ENCODE measurements around the gene C6orf47. TPM values are rescaled to one million over a fixed set of nuclear protein-coding genes. Genes with fewer than 3 reads are reported as not detected.

C6orf47 gene
- total RNA-seq, 1 donor, result 20.7 TPM

GRCh38 chr6:31636698-31637596 lies 23.6 kb downstream of the C6orf47 start:
- no peak overlapping the region for H3K4me3 ChIP-seq (ENCODE audit: low read depth, low read length)
- TF ChIP-seq CTCF (IDR thresholded peaks at IDR 0.05; ENCODE audit: insufficient read depth, low read depth, low read length), result no peak
- no peak for DNase-seq (ENCODE audit: low read depth)

- H3K4me3 ChIP-seq (ENCODE audit: low read depth, low read length), result no peak overlapping the region
- no peak for DNase-seq (ENCODE audit: low read depth)
- TF ChIP-seq CTCF (IDR thresholded peaks at IDR 0.05; ENCODE audit: insufficient read depth, low read depth, low read length), result no peak
These were observed 25.5 kb downstream of the C6orf47 start for GRCh38 chr6:31634969-31635575.

- no peak for TF ChIP-seq CTCF (IDR thresholded peaks at IDR 0.05; ENCODE audit: insufficient read depth, low read depth, low read length)
- peak; percentile 36 for DNase-seq (ENCODE audit: low read depth)
- no peak overlapping the region for H3K4me3 ChIP-seq (ENCODE audit: low read depth, low read length)
These were observed 26.4 kb downstream of the C6orf47 start for GRCh38 chr6:31634131-31634530.

- TF ChIP-seq CTCF (IDR thresholded peaks at IDR 0.05; ENCODE audit: insufficient read depth, low read depth, low read length), result no peak
These were observed 27.1 kb downstream of the C6orf47 start for GRCh38 chr6:31633447-31633846.

GRCh38 chr6:31632279-31632946 lies 28.2 kb downstream of the C6orf47 start:
- DNase-seq (ENCODE audit: low read depth), result no peak
- H3K4me3 ChIP-seq (ENCODE audit: low read depth, low read length), result no peak overlapping the region
- no peak for TF ChIP-seq CTCF (IDR thresholded peaks at IDR 0.05; ENCODE audit: insufficient read depth, low read depth, low read length)

More at GRCh38 chr6:31633447-31633846, 27.1 kb downstream of the C6orf47 start:
- no peak for DNase-seq (ENCODE audit: low read depth)
- H3K4me3 ChIP-seq (ENCODE audit: low read depth, low read length), result no peak overlapping the region

GRCh38 chr6:31631681-31632278 lies 28.8 kb downstream of the C6orf47 start:
- DNase-seq (ENCODE audit: low read depth), result no peak
- no peak overlapping the region for H3K4me3 ChIP-seq (ENCODE audit: low read depth, low read length)
- no peak for TF ChIP-seq CTCF (IDR thresholded peaks at IDR 0.05; ENCODE audit: insufficient read depth, low read depth, low read length)

All from fibroblast of villous mesenchyme (primary cell).